Endothelial cell of umbilical vein (primary cell): ENCODE data around the gene ARHGEF25.
"Not testable (repeated sequence)": the region's sequence is repeated elsewhere in the genome, so short reads cannot be mapped to it uniquely, and the experiment has no call there.

Source experiments
- EZH2 ChIP-seq: IDR thresholded peaks from 2 replicates; pipeline ENCODE4 v1.6.1; 2012; ENCODE audit warnings: borderline replicate concordance, low read depth, mild to moderate bottlenecking, moderate library complexity, low read length, inconsistent platforms; ENCODE audit not compliant: severe bottlenecking
- MYC ChIP-seq: IDR thresholded peaks from one replicate; pipeline ENCODE4 v1.6.1; 2011; ENCODE audit warnings: mild to moderate bottlenecking, low read depth, low read length
- POLR2A ChIP-seq: IDR thresholded peaks from 2 replicates; pipeline ENCODE4 v1.6.1; 2012; ENCODE audit warnings: low read depth, mild to moderate bottlenecking, control low read depth, low read length
- POLR2AphosphoS5 ChIP-seq: IDR thresholded peaks from 2 replicates; pipeline ENCODE4 v1.6.1; 2012; ENCODE audit warnings: low read depth, mild to moderate bottlenecking, control low read depth, low read length, moderate library complexity; ENCODE audit not compliant: insufficient read depth
- TF ChIP-seq, protein P1 (sequence below), 2 donors: IDR thresholded peaks; 1 replicate in 1 of 2; 2 replicates in 1 of 2; pipeline ENCODE4 v1.5.1; 2011; ENCODE audit warnings: low read length in 2 of 2, mild to moderate bottlenecking in 2 of 2, moderate library complexity in 2 of 2, control low read depth in 1 of 2, inconsistent platforms in 1 of 2, low read depth in 1 of 2; ENCODE audit not compliant: insufficient read depth in 1 of 2; ENCODE audit errors: extremely low read depth in 1 of 2

DNA sequence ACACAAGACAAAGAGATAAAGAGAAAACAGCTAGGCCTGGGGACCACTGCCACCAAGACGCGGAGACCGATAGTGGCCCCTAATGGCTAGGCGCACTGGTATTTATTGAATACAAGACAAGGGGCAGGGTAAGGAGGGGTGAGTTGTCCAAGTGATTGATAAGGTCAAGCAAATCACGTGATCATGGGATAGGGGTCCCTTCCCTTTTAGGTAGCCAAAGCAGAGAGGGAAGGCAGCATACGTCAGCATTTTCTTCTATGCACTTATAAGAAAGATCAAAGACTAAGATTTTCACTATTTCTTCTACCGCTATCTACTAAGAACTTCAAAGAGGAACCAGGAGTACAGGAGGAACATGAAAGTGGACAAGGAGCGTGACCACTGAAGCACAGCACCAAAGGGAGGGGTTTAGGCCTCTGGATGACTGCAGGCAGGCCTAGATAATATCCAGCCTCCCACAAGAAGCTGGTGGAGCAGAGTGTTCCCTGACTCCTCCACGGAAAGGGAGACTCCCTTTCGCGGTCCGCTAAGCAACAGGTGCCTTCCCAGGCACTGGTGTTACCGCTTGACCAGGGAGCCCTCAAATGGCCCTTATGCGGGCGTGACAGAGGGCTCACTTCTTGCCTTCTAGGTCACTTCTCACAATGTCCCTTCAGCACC lies 22.2 kb upstream of the ARHGEF25 start:
- not testable (repeated sequence) for TF ChIP-seq POLR2A, MYC, POLR2AphosphoS5, EZH2
- TF ChIP-seq, protein P1, sequence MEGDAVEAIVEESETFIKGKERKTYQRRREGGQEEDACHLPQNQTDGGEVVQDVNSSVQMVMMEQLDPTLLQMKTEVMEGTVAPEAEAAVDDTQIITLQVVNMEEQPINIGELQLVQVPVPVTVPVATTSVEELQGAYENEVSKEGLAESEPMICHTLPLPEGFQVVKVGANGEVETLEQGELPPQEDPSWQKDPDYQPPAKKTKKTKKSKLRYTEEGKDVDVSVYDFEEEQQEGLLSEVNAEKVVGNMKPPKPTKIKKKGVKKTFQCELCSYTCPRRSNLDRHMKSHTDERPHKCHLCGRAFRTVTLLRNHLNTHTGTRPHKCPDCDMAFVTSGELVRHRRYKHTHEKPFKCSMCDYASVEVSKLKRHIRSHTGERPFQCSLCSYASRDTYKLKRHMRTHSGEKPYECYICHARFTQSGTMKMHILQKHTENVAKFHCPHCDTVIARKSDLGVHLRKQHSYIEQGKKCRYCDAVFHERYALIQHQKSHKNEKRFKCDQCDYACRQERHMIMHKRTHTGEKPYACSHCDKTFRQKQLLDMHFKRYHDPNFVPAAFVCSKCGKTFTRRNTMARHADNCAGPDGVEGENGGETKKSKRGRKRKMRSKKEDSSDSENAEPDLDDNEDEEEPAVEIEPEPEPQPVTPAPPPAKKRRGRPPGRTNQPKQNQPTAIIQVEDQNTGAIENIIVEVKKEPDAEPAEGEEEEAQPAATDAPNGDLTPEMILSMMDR (IDR thresholded peaks at IDR 0.05; ENCODE audit: extremely low read depth in 1 of 2, insufficient read depth in 1 of 2, low read depth in 1 of 2, low read length in 2 of 2): not testable (repeated sequence)
